RWPE2 (cell line): Measurements from ENCODE around the gene CAMK2B.

Experiments used
- ATAC-seq: fragments of 200-7000 bp; cut with Tn5 transposase; 3 replicates; pipeline ENCODE4 v1.9.1; 2021; ENCODE audit warnings: low read depth
- DNase-seq: peaks from one replicate; pipeline ENCODE4 v3.0.0-alpha.2; 2020; ENCODE audit warnings: low spot score
- H3K27ac ChIP-seq: fragments of 450-650 bp; 2 replicates; pipeline ENCODE4 v1.5.1; 2017; ENCODE audit warnings: mild to moderate bottlenecking; ENCODE audit not compliant: poor library complexity, severe bottlenecking
- H3K27me3 ChIP-seq: fragments of 250-450 bp; sonication (Bioruptor Pico); 2 replicates; pipeline ENCODE4 v1.5.1; 2021; ENCODE audit warnings: mild to moderate bottlenecking, moderate library complexity; ENCODE audit not compliant: insufficient read depth, poor library complexity, severe bottlenecking
- H3K36me3 ChIP-seq: fragments of 250-450 bp; sonication (Bioruptor Pico); 2 replicates; pipeline ENCODE4 v1.5.1; 2020; ENCODE audit warnings: low read depth, mild to moderate bottlenecking, moderate library complexity
- H3K4me1 ChIP-seq: fragments of 250-450 bp; sonication (Bioruptor Pico); 2 replicates; pipeline ENCODE4 v1.5.1; 2021; ENCODE audit warnings: mild to moderate bottlenecking, moderate library complexity; ENCODE audit not compliant: insufficient read depth, poor library complexity, severe bottlenecking
- H3K4me3 ChIP-seq: fragments of 250-450 bp; sonication (Bioruptor Pico); 2 replicates; pipeline ENCODE4 v1.5.1; 2021; ENCODE audit warnings: mild to moderate bottlenecking, moderate library complexity; ENCODE audit not compliant: severe bottlenecking
- H3K9me3 ChIP-seq: fragments of 250-450 bp; sonication (Bioruptor Pico); 2 replicates; pipeline ENCODE4 v1.5.1; 2021; ENCODE audit warnings: mild to moderate bottlenecking, moderate library complexity; ENCODE audit not compliant: severe bottlenecking
- TF ChIP-seq, protein P1 (sequence below): fragments of 450-650 bp; IDR thresholded peaks from one replicate; pipeline ENCODE4 v1.5.1; 2017; ENCODE audit warnings: mild to moderate bottlenecking, moderate library complexity; ENCODE audit not compliant: poor library complexity, severe bottlenecking

The CAMK2B gene

DNA sequence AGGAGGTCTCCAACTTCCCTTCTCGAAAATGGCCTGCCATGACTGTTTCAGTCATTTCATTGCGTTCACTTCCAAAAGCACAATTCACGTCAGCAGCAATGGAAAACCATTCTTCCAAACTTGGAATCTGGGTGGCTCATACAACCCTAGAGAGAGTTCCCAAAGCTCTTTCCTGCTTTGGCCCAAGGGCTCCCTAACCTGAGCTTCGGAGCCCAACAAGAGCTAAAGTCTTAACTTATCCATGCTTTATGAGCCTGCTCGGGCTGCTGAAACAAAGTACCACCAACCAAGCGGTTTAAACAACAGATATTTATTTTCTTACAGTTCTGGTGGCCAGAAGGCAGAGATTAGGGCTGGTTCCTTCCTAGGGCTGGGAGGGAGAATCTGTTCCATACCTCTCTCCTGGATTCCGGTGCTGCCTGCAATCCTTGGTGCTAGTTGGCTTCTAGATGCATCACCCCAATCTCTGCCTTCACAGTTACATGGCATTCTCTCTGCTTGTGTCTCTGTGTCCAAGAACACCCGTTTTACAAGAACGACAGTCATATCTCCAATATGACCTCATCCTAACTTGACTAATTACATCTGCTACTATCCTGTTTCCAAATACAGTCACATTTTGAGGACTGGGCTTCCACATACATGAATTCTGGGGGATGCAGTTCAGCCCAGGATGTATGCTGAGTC, 33.5 kb downstream of the CAMK2B start:
- Histone ChIP-seq H3K9me3 (no peaks in the 10 kb centered on the region), H3K27ac (no peak overlapping the region), H3K4me3 (no peak overlapping the region), H3K36me3 (no peaks in the 10 kb centered on the region), H3K4me1 (no peaks in the 10 kb centered on the region), H3K27me3 (no peaks in the 10 kb centered on the region)
- no peak for ATAC-seq
- TF ChIP-seq, protein P1, sequence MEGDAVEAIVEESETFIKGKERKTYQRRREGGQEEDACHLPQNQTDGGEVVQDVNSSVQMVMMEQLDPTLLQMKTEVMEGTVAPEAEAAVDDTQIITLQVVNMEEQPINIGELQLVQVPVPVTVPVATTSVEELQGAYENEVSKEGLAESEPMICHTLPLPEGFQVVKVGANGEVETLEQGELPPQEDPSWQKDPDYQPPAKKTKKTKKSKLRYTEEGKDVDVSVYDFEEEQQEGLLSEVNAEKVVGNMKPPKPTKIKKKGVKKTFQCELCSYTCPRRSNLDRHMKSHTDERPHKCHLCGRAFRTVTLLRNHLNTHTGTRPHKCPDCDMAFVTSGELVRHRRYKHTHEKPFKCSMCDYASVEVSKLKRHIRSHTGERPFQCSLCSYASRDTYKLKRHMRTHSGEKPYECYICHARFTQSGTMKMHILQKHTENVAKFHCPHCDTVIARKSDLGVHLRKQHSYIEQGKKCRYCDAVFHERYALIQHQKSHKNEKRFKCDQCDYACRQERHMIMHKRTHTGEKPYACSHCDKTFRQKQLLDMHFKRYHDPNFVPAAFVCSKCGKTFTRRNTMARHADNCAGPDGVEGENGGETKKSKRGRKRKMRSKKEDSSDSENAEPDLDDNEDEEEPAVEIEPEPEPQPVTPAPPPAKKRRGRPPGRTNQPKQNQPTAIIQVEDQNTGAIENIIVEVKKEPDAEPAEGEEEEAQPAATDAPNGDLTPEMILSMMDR, result no peak
- DNase-seq, result no peak

DNA sequence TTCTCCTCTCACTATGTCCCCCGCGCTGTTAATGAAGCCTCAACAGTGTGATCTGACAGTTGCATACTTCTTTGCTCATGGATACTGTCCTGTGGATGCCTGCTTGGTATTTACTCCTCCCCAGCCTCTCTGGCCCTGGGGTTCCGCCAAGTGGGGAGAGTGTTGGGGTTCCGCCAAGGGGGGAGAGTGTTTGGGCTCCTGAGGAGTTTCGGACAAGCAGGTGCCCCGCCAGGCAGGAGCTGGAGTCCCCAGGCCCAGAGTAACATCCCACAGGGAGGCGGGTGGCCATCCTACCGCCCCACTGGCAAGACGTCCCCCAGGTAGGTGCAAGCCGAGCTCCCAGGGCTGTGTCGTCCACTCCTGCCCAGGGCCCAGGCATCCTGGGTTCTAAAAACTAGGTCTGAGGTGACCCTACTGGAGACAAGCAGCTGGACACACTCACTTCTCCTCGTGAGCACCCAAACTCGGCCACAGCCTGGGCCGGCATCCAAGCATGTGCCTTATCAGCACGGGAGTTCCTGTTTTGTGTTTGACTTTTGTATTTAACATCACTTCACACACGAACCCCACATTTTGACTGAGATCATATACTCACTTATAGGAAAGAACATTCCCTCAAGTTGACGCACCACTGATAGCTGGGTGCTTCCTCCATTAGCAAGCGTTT, 34.2 kb downstream of the CAMK2B start:
- Histone ChIP-seq H3K27me3 (no peaks in the 10 kb centered on the region), H3K9me3 (no peaks in the 10 kb centered on the region), H3K27ac (no peak overlapping the region), H3K4me3 (no peak overlapping the region), H3K36me3 (no peaks in the 10 kb centered on the region), H3K4me1 (no peaks in the 10 kb centered on the region)
- TF ChIP-seq, protein P1, result no peak
- DNase-seq (peak; percentile 5), ATAC-seq (no peak)

- no peak overlapping the region for H3K4me3 ChIP-seq
- no peaks in the 10 kb centered on the region for H3K36me3 ChIP-seq
- ATAC-seq (no peak), DNase-seq (peak; percentile 17)
- H3K27me3 ChIP-seq, result no peaks in the 10 kb centered on the region
- no peak overlapping the region for H3K27ac ChIP-seq
- H3K4me1 ChIP-seq, result no peaks in the 10 kb centered on the region
- TF ChIP-seq, protein P1, result no peak
- no peaks in the 10 kb centered on the region for H3K9me3 ChIP-seq
Observed at GRCh38 chr7:44290252-44290620, 35.2 kb downstream of the CAMK2B start.

- Histone ChIP-seq H3K27ac (no peak overlapping the region), H3K4me3 (no peak overlapping the region), H3K27me3 (no peaks in the 10 kb centered on the region), H3K9me3 (no peaks in the 10 kb centered on the region), H3K4me1 (no peaks in the 10 kb centered on the region), H3K36me3 (no peaks in the 10 kb centered on the region)
- ATAC-seq (no peak), DNase-seq (peak; percentile 33)
- TF ChIP-seq, protein P1, result no peak
Observed at GRCh38 chr7:44289341-44290251, 35.8 kb downstream of the CAMK2B start.
